Measurements from ENCODE around the gene RTL1.

RTL1 gene

DNA sequence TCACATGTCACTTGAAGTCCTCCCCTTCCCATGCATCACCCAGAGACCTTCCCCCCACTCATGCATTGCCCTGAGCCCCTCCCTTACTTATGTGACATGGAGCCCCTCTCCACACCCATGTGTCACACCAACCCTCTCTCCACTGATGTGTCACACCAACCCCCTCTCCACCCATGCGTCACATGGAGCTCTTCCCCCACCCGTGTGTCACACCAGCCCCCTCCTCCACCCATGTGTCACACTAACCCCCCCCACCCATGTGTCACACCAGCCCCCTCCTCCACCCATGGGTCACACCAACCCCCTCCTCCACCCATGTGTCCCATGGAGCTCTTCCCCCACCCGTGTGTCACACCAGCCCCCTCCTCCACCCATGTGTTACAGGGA, 30.4 kb downstream of the RTL1 start:
- Histone ChIP-seq H3K4me3 (ENCODE audit: low read length) (no peak overlapping the region), H3K9me3 (ENCODE audit: low read length) (no peaks in the 10 kb centered on the region), H2AFZ (ENCODE audit: low read depth, low read length) (no peak overlapping the region), H3K27me3 (ENCODE audit: insufficient read depth, low read length) (no peaks in the 10 kb centered on the region), H3K4me1 (ENCODE audit: insufficient read depth, low read length) (no peaks in the 10 kb centered on the region), H3K36me3 (ENCODE audit: insufficient read depth, low read length) (no peaks in the 10 kb centered on the region)

DNA sequence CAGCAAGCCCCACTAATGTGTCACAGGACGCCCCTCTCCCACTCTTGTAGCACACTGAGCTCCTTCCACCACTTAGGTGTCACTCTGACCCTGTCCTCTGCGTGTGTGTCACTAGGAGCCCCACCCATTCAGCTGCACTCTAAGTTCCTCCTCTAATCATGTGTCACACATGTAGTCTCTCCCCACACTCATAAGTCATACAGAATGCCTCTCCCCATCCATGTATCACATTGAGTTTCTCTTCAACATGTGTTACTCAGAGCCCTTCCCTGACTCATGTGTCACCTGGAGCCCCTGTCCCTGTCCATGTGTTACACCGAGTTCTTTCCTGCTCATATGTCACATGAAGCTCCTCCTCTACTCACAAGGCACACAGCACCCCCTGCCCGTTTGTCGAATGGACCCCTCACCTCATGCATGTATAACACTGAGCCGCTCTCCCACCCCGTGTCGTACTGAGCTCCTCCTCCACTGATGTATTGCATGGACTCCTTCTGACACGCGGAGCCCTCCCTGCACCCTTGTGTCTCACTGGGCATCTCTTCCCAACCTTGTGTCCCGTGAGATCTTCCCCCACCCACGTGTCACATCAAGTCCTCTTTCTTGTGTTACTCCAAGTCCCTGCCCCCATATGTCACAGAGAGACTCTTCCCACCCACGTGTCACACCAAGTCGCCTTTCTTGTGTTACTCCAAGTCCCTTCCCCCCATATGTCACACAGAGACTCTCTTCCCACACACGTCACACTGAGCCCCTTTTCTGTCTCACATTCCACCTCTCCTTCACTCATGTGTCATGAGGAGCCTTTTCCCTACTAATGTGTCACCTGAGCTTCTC, 31.0 kb downstream of the RTL1 start:
- Histone ChIP-seq H3K4me3 (ENCODE audit: low read length) (no peak overlapping the region), H3K9me3 (ENCODE audit: low read length) (no peaks in the 10 kb centered on the region), H3K4me1 (ENCODE audit: insufficient read depth, low read length) (no peaks in the 10 kb centered on the region), H3K36me3 (ENCODE audit: insufficient read depth, low read length) (no peaks in the 10 kb centered on the region), H3K27me3 (ENCODE audit: insufficient read depth, low read length) (no peaks in the 10 kb centered on the region), H2AFZ (ENCODE audit: low read depth, low read length) (no peak overlapping the region)

DNA sequence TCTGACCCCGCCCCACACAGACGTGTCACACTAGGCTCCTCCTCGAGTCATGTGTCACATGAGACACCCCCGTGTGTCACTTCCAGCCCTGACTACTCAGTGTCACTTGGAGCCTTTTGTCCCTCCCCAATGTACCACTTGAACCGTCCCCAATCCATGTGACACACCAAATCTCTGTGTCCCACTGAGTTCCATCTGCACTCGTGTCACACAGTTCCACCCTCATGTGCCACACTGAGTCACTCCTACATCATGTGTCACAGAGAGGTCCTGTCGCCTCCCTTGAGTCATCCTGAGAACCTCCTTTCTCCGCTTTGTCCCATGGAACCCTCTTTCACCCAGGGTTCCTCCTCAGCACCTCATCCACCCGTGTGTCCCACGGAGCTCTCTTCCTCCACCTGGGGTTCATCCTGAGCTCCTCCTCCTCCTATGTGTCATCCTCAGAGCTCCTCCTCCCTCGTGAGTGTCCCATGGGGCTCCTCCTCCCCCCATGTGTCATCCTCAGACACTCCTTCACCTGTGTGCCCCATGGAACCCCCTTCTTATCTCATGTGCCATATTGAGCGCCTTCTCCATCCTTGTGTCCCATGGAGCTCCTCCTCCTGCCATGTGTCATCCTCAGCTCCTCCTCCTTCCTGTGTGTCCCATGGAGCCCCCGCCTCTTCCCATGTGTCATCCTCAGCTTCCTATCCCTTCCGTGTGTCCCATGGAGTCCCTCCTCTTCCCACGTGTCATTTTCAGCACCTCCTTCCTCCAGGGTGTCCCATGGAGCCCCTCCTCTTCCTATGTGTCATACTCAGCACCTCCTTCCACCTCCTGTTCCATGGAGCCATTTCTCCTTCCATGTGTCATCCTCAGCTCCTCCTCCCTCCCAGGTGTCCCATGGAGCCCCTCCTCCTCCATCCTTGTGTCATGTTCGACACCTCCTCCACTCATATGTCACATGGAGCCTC, 32.0 kb downstream of the RTL1 start:
- H3K36me3 ChIP-seq (ENCODE audit: insufficient read depth, low read length), result no peaks in the 10 kb centered on the region
- H2AFZ ChIP-seq (ENCODE audit: low read depth, low read length), result no peak overlapping the region
- no peaks in the 10 kb centered on the region for H3K9me3 ChIP-seq (ENCODE audit: low read length)
- no peaks in the 10 kb centered on the region for H3K4me1 ChIP-seq (ENCODE audit: insufficient read depth, low read length)
- H3K27me3 ChIP-seq (ENCODE audit: insufficient read depth, low read length), result no peaks in the 10 kb centered on the region
- H3K4me3 ChIP-seq (ENCODE audit: low read length), result no peak overlapping the region

DNA sequence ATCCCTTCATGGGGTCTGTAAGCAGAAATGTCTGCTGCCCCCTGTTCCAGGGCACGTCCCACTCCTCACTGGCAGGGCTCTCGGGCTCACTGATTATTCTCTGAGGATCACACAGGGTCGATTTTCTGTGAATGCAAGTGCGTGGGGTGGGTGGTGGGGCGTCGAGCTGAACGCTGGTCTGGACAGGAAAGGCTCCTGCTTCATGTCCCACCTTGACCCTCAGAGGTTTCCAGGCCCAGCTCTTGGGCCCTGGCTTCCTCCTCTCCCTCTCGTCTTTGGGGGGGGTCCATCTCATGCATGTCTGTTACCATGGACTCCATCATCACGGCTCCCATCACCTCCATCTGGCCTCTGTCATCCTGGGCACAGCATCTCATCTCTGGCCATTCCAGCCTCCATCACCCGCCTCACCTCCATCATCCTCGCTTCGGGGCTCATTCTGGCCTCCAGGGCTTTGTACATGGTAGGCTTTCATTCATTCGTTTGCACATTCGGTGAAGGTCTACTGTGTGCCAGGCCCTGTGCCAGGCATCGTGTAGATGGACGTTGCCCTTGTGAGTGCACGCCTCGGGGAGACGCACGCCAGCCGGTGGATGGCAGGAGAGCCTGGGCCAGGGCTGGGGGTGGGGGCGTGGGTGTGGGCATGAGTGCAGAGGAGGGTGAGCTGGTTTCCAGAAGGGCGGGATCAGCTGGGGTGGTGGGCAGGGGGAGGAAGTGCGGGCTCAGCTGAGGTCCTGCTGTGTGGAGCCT, 34.7 kb downstream of the RTL1 start:
- Histone ChIP-seq H2AFZ (ENCODE audit: low read depth, low read length) (no peak overlapping the region), H3K9me3 (ENCODE audit: low read length) (no peaks in the 10 kb centered on the region), H3K4me1 (ENCODE audit: insufficient read depth, low read length) (peaks cover 5% of the 10 kb centered on the region), H3K4me3 (ENCODE audit: low read length) (no peak overlapping the region), H3K36me3 (ENCODE audit: insufficient read depth, low read length) (no peaks in the 10 kb centered on the region), H3K27me3 (ENCODE audit: insufficient read depth, low read length) (no peaks in the 10 kb centered on the region)

DNA sequence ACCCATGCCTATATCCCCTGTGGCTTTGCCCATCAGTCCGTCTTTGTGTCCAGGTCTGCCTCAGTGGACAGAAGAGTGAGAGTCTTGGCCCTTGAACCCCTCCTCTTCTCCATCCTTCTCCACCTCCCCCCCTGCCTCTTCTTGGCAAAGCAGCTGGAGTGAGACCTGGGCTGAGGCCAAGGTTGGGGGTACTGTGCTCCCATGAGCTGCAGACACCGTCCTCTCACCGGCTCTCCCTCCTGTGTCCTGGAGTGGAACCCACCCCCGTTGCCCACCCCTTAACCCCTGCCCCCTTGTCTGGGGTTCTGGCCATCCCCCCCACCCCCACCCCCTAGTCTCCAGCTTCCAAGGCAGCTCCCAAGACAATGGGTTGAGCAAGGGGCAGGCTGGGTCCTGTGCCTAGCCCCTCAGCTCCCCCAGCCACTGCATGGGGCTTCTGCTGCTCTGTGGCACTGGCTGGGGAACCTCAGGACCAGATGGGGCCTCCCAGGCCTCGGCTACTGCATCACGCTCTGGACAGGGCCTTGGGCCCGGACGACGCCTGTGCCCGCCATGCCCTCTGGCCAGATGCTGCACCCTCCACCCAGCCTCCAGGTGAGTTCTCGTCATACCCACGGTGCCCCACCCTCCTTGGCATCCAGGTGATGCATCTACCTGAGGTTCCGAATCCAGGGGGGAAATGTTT, 35.7 kb downstream of the RTL1 start:
- Histone ChIP-seq H3K36me3 (ENCODE audit: insufficient read depth, low read length) (no peaks in the 10 kb centered on the region), H3K9me3 (ENCODE audit: low read length) (no peaks in the 10 kb centered on the region)

DNA sequence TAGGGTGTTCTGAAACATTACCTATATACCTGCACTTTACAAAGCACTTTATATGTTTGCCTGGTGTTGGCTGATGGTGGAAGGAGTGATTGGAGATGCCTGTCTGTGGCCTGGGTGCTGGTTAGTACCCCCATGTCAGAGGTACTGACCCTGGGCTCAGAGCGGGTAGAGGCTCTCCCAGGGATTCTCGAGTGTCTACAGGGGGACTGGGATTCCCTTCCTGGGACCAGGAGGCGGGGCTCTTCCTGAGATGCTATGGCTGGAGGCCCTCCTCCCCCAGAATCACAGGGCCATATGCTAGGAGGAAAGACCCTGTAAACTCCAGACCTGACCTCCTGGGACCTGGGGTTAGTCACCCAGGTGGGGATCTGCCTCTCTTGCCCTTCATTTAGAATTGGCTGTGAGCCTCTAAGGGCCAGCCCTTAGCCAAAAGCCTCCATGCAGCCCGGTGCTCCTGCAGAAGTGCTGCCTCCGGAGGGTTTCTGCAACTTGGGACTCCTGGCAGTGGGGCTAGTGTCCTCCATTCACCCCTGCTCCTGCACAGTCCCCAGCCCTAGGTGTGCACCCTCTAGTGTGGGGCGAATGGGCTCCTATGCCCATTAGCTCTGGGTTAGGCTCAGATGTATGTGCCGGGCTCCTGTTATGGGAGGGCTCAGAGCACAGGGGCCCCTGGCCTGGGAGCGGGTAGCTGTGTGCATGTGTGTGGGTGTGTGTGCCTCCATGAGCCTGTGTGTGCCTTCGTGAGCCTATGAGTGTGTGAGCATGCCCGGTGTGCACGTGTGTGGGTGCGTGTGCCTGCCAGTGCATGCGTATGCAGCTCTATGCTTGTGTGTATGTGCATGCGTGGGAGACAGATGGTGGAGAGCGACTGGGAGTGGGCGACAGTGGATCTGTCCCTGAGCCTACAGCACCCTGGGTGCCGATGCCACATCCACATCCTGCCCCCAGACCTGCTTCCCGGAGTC, 36.6 kb downstream of the RTL1 start:
- peaks cover under 1% of the 10 kb centered on the region for H3K9me3 ChIP-seq (ENCODE audit: low read length)
- no peak overlapping the region for H2AFZ ChIP-seq (ENCODE audit: low read depth, low read length)
- no peaks in the 10 kb centered on the region for H3K27me3 ChIP-seq (ENCODE audit: insufficient read depth, low read length)
- H3K4me3 ChIP-seq (ENCODE audit: low read length), result no peak overlapping the region
- H3K36me3 ChIP-seq (ENCODE audit: insufficient read depth, low read length), result no peaks in the 10 kb centered on the region
- H3K4me1 ChIP-seq (ENCODE audit: insufficient read depth, low read length), result peaks cover 5% of the 10 kb centered on the region

More for the DNA sequence above, 35.7 kb downstream of the RTL1 start:
- no peaks in the 10 kb centered on the region for H3K27me3 ChIP-seq (ENCODE audit: insufficient read depth, low read length)
- no peak overlapping the region for H2AFZ ChIP-seq (ENCODE audit: low read depth, low read length)
- H3K4me3 ChIP-seq (ENCODE audit: low read length), result no peak overlapping the region
- H3K4me1 ChIP-seq (ENCODE audit: insufficient read depth, low read length), result peaks cover 5% of the 10 kb centered on the region

DNA sequence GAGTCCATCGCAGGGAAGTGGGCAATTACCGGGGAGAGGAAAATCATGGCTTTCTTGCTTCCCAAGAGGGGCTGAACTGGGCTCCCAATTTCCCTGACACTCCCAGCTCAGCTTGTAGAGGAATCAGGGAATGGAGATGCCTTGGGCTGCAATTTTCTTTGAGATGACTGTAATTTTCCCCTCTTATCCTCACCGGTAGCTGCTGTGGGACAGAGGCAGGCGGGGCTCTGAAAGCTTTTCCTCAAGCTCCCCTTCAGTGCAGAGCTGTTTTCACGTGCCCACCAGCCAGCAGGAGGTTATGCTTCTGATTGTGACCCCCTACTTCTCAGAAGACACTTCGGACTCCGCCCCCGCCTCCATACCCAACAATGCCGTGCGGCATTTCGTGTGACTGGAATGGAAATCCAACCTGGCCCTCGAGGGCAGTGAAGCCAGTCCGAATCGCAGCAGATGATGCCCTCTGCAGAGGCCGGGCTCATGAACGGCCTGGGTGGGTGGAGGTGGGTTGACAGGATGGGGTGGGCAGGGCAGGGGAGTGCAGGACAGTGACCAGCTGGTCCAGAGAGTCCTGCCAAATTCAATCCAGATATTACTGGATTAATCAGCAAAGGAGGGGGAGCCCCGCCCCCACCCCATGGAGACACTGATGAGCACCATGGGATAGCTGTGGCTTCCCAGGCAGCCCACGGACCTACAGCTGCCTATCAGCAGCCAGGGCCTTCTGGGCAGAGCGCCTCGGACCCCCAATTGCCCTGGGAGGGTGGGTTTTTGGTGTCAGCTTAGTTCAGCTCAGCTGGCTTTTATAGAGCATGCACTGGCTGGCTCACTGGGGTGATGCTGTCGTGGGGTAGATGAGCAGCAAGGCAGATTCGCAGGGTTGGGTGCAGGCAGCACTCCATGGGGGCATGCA, 37.6 kb downstream of the RTL1 start:
- peaks cover 2% of the 10 kb centered on the region for H3K9me3 ChIP-seq (ENCODE audit: low read length)
- no peaks in the 10 kb centered on the region for H3K27me3 ChIP-seq (ENCODE audit: insufficient read depth, low read length)
- no peak overlapping the region for H3K4me3 ChIP-seq (ENCODE audit: low read length)
- H3K4me1 ChIP-seq (ENCODE audit: insufficient read depth, low read length), result peaks cover 5% of the 10 kb centered on the region
- H3K36me3 ChIP-seq (ENCODE audit: insufficient read depth, low read length), result no peaks in the 10 kb centered on the region
- H2AFZ ChIP-seq (ENCODE audit: low read depth, low read length), result no peak overlapping the region

DNA sequence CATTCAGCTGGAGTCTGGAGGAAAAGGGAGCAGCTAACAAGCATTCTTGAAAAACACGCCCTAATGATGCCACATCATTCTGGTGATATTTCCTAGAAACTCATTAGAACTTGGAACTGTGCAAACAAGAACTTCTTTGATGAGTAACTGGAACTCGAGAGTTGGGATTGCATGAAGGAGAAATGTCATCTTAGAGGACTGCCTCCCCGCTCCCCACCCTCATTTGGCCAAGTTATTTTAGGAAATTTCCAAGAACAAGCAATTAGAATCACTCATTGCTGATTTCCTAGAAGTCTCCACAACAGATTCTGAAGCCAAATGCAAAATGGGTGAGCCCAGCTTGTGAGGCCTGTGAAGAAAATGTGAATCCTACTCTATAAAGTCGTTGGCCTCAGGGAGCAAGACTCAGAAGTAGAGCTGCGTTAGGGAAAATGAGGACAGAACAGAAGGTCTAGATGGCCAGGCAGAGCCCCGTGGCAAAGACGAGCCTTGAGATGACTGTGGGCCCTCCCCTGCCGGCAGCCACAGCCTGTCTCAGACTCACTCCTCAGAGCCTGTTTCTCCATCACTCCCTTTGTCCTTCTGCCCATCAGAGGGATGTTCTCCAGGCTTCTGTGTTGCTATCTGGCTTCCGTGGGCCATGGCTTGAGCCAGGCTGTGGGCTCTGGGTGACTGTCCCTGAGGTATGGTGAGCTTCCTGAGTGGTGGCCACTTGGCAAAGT, 38.4 kb downstream of the RTL1 start:
- H3K36me3 ChIP-seq (ENCODE audit: insufficient read depth, low read length), result no peaks in the 10 kb centered on the region
- peaks cover 5% of the 10 kb centered on the region for H3K4me1 ChIP-seq (ENCODE audit: insufficient read depth, low read length)
- no peak overlapping the region for H2AFZ ChIP-seq (ENCODE audit: low read depth, low read length)

DNA sequence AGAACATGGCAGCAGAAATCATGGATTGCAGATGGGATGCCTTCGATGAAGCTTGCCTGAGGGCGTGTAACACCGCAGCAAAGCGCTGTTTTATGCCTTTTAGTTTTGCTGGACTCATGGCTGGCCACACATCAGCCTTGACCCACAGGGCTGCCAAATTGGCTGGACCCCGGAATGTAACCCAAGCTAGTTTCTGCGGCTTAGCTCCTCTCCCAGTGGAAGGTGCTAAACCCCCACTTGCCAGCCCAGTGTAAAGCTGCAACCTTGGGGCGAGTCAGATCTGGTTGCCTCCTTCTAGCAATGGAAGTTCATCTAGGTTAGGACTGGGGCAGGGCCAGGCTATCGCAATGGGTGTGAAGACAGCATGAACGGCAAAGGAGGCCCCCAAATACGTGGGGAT, 39.3 kb downstream of the RTL1 start:
- peaks cover 5% of the 10 kb centered on the region for H3K4me1 ChIP-seq (ENCODE audit: insufficient read depth, low read length)
- H2AFZ ChIP-seq (ENCODE audit: low read depth, low read length), result no peak overlapping the region
- H3K9me3 ChIP-seq (ENCODE audit: low read length), result peaks cover 2% of the 10 kb centered on the region
- H3K36me3 ChIP-seq (ENCODE audit: insufficient read depth, low read length), result no peaks in the 10 kb centered on the region
- H3K27me3 ChIP-seq (ENCODE audit: insufficient read depth, low read length), result no peaks in the 10 kb centered on the region
- no peak overlapping the region for H3K4me3 ChIP-seq (ENCODE audit: low read length)

More for the DNA sequence above, 38.4 kb downstream of the RTL1 start:
- Histone ChIP-seq H3K4me3 (ENCODE audit: low read length) (no peak overlapping the region), H3K9me3 (ENCODE audit: low read length) (peaks cover 2% of the 10 kb centered on the region), H3K27me3 (ENCODE audit: insufficient read depth, low read length) (no peaks in the 10 kb centered on the region)

DNA sequence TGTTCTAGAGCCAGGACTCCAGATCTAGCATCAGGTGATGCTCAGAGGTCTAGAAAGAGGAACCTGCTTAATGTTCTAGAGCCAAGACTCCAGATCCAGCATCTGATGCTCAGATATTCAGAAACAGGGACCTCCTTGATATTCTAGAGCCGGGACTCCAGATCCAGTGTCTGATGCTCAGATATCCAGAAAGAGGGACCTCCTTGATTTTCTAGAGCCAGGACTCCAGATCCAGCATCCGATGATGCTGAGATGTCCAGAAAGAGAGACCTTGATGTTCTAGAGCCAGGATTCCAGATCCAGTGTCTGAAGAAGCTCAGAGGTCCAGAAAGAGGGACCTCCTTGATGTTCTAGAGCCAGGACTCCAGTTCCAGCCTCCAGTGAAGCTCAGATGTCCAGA, 40.7 kb downstream of the RTL1 start:
- Histone ChIP-seq H3K27me3 (ENCODE audit: insufficient read depth, low read length) (no peaks in the 10 kb centered on the region), H3K36me3 (ENCODE audit: insufficient read depth, low read length) (no peaks in the 10 kb centered on the region), H3K4me3 (ENCODE audit: low read length) (no peak overlapping the region), H3K9me3 (ENCODE audit: low read length) (peaks cover 2% of the 10 kb centered on the region), H3K4me1 (ENCODE audit: insufficient read depth, low read length) (peaks cover 5% of the 10 kb centered on the region), H2AFZ (ENCODE audit: low read depth, low read length) (no peak overlapping the region)

Measured in neuron (in vitro differentiated cells).